ENCODE data around the gene PMPCA.

DNA sequence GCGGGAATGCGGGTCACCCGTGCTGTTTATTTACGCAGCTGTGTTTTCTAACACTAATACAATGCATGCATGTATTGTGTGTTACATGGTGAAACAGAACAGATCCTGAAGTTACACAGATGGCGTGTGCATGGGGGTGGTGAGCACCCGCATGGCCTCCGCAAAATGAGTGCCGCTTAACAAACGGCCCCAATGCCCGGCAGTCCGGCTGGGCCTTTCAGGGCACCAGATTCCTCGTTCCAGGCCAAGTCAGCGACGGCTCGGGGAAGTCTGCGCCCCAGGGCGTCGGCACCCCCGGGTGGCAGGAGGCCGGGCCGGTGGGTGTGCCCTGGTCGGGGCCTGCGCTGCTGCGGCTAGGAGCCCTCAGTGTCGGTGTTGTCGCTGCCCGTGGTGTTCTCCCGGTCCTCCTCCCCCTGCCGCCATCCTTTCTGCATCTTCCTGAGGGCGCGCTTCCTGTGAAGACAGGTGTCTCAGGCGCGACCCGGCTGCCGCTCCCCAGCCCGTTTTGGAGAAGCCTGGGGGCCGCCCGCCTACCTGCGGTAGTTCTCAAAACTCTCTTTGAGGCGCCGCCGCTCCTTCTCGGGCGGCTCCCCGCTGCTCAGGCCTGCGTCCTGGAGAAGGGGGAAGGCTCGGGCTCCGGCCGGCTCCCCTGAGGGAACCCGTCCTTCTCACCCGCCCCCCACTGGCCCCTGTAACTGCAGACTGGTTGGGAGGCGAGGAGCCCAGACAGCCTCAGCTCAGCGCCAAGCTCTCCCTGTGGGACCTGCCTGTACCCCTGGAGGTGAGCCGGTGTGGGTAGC lies 46.3 kb upstream of the PMPCA start:
- TF ChIP-seq POLR2A (IDR thresholded peaks at IDR 0.05), result no peak
- TF ChIP-seq, protein P1, sequence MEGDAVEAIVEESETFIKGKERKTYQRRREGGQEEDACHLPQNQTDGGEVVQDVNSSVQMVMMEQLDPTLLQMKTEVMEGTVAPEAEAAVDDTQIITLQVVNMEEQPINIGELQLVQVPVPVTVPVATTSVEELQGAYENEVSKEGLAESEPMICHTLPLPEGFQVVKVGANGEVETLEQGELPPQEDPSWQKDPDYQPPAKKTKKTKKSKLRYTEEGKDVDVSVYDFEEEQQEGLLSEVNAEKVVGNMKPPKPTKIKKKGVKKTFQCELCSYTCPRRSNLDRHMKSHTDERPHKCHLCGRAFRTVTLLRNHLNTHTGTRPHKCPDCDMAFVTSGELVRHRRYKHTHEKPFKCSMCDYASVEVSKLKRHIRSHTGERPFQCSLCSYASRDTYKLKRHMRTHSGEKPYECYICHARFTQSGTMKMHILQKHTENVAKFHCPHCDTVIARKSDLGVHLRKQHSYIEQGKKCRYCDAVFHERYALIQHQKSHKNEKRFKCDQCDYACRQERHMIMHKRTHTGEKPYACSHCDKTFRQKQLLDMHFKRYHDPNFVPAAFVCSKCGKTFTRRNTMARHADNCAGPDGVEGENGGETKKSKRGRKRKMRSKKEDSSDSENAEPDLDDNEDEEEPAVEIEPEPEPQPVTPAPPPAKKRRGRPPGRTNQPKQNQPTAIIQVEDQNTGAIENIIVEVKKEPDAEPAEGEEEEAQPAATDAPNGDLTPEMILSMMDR (IDR thresholded peaks at IDR 0.05 in 4 of 5, conservative IDR thresholded peaks at IDR 0.05 in 1 of 5), result peak in 1 of 5 experiments; percentile 7

All from gastrocnemius medialis (tissue), 4 donors.